Suprapubic skin (tissue), 4 donors: ENCODE data around the gene B9D1. TPM values are rescaled to one million over a fixed set of nuclear protein-coding genes. Genes with fewer than 3 reads are reported as not detected.

Source experiments
- DNase-seq, 2 donors: peaks; one replicate each; pipeline ENCODE4 v3.0.0-alpha.2; 2019; ENCODE audit warnings: low spot score in 2 of 2
- H3K27ac ChIP-seq: fragments of 200-600 bp; sonication (generic); one replicate; pipeline ENCODE4 v1.5.1; 2019
- H3K27me3 ChIP-seq: fragments of 200-600 bp; sonication (generic); one replicate; pipeline ENCODE4 v1.5.1; 2019
- H3K36me3 ChIP-seq: fragments of 200-600 bp; sonication (generic); one replicate; pipeline ENCODE4 v1.5.1; 2019
- H3K4me1 ChIP-seq: fragments of 200-600 bp; sonication (generic); one replicate; pipeline ENCODE4 v1.5.1; 2019
- H3K4me3 ChIP-seq: fragments of 200-600 bp; sonication (generic); one replicate; pipeline ENCODE4 v1.5.1; 2019; ENCODE audit warnings: mild to moderate bottlenecking
- H3K9me3 ChIP-seq: fragments of 200-600 bp; sonication (generic); one replicate; pipeline ENCODE4 v1.5.1; 2019
- CTCF ChIP-seq, 2 donors: fragments of 200-600 bp in 1 of 2; fragments of 450-650 bp in 1 of 2; sonication (generic) in 1 of 2; IDR thresholded peaks; one replicate each; pipeline ENCODE4 v1.5.1; 2016 to 2019; ENCODE audit warnings: antibody characterized with exemption in 2 of 2, mild to moderate bottlenecking in 1 of 2, moderate library complexity in 1 of 2
- EP300 ChIP-seq: sonication (generic); formaldehyde crosslinking; IDR thresholded peaks from one replicate; pipeline ENCODE4 v1.6.1; 2017; ENCODE audit warnings: antibody characterized with exemption
- POLR2A ChIP-seq, 2 donors: fragments of 450-650 bp; IDR thresholded peaks; one replicate each; pipeline ENCODE4 v1.6.1; 2017; ENCODE audit warnings: antibody characterized with exemption in 2 of 2, mild to moderate bottlenecking in 2 of 2, moderate library complexity in 2 of 2
- POLR2AphosphoS5 ChIP-seq, 3 donors: sonication (generic); formaldehyde crosslinking; IDR thresholded peaks; one replicate each; pipeline ENCODE4 v1.6.1; 2017; ENCODE audit warnings: antibody characterized with exemption in 3 of 3
- WGBS: methylation state at CpG from one replicate; pipeline ENCODE4 v1.1.5; 2018; 5-methylcytosine and 5-hydroxymethylcytosine counted together
- total RNA-seq, 4 donors: library from RNA; depleted of rRNA; stranded (reverse); fragments of >200 nt; gene quantifications; one replicate each; pipeline ENCODE4 v1.1.0, GENCODE V29; 2016

Gene B9D1
- total RNA-seq, 4 donors from 2014 or later: 10.7 to 21.7 (median 17.3) TPM

- Histone ChIP-seq H3K27me3 (no peaks in the 10 kb centered on the region), H3K9me3 (no peaks in the 10 kb centered on the region), H3K27ac (peak overlapping the region; percentile 93), H3K4me1 (peaks cover 60% of the 10 kb centered on the region), H3K36me3 (no peaks in the 10 kb centered on the region), H3K4me3 (no peak overlapping the region)
- WGBS: 65% methylated on average over 5 of the region's 5 CpGs
- peak in 1 of 2 donors; percentile 68 for DNase-seq
- no peak for TF ChIP-seq EP300
- TF ChIP-seq CTCF (IDR thresholded peaks at IDR 0.05): no peak
- no peak for TF ChIP-seq POLR2AphosphoS5 (IDR thresholded peaks at IDR 0.05)
- TF ChIP-seq POLR2A (IDR thresholded peaks at IDR 0.05): no peak
Observed at GRCh38 chr17:19388791-19389785, 26.6 kb upstream of the B9D1 start.

- H3K4me3 ChIP-seq: no peak overlapping the region
- peak in 1 of 2 donors; percentile 49 for DNase-seq
- TF ChIP-seq POLR2AphosphoS5 (IDR thresholded peaks at IDR 0.05) (no peak), CTCF (IDR thresholded peaks at IDR 0.05) (no peak), POLR2A (IDR thresholded peaks at IDR 0.05) (no peak), EP300 (no peak)
- H3K4me1 ChIP-seq: peaks cover 67% of the 10 kb centered on the region
- H3K9me3 ChIP-seq: no peaks in the 10 kb centered on the region
- peaks cover 6% of the 10 kb centered on the region for H3K36me3 ChIP-seq
- H3K27ac ChIP-seq: peak overlapping the region; percentile 93
- 100% methylated on average over 2 of the region's 2 CpGs for WGBS
- H3K27me3 ChIP-seq: no peaks in the 10 kb centered on the region
Observed at GRCh38 chr17:19387921-19388521, 25.5 kb upstream of the B9D1 start.

- WGBS: 22% methylated on average over 21 of the region's 22 CpGs
Observed at GRCh38 chr17:19386974-19387920, 24.7 kb upstream of the B9D1 start, which contains the start of gene MFAP4. Gene MFAP4 (minus strand): TSS chr17:19387190. CDS start chr17:19387155, 35 bp downstream.

DNA sequence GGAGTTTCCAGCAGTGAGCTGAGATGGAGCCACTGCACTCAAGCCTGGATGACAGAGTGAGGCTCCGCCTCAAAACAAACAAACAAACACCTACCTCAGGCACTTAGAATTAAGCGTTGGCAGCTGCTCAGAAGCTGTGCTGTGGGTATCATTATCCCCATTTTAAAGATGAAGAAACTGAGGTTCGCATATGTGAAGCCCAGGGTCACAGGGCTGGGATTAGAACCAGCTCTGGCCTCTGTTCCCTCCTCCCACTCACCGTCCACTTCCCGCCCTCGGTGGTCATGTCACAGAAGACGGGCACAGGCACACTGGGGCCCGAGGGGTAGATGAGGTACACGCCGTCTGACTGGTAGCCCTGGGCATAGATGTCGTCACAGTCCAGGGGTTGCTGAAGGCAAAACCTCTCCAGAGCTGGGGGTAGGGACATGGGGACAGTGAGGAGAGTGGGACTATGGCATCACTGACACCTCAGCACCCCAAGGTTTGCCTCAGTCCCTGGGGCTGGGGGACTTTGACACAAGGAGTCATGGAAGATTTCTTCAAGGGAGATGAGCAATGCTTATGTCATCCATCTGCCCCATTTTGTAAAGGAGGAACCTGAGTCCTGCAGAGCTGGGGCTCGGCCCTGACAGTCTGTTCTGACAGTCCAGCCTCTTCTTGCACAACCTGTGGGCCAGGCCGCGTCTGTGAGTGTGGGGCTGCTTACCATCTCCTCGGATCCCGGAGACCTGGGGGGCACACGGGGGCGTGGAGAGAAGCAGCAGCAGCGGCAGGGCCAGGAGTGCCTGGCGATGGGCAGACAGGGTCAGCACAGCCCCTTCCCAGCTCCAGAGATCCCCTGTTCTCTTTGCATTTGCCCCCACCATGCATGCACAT lies 23.8 kb upstream of the B9D1 start:
- Histone ChIP-seq H3K27ac (peak overlapping the region; percentile 93), H3K4me1 (peaks cover 78% of the 10 kb centered on the region)

More at GRCh38 chr17:19386974-19387920, 24.7 kb upstream of the B9D1 start, which contains the start of gene MFAP4:
- peak; percentile 61 for TF ChIP-seq EP300
- no peak for TF ChIP-seq POLR2A (IDR thresholded peaks at IDR 0.05)
- TF ChIP-seq POLR2AphosphoS5 (IDR thresholded peaks at IDR 0.05): no peak
- H3K9me3 ChIP-seq: no peaks in the 10 kb centered on the region
- H3K36me3 ChIP-seq: peaks cover 14% of the 10 kb centered on the region
- peak in 1 of 2 donors; percentile 77 for DNase-seq
- no peaks in the 10 kb centered on the region for H3K27me3 ChIP-seq
- H3K27ac ChIP-seq: peak within 1 kb of the TSS; percentile 93
- peak within 1 kb of the TSS; percentile 26 for H3K4me3 ChIP-seq
- peaks cover 75% of the 10 kb centered on the region for H3K4me1 ChIP-seq

More for the DNA sequence above, 23.8 kb upstream of the B9D1 start:
- Histone ChIP-seq H3K9me3 (no peaks in the 10 kb centered on the region), H3K27me3 (no peaks in the 10 kb centered on the region), H3K36me3 (peaks cover 24% of the 10 kb centered on the region), H3K4me3 (peak overlapping the region; percentile 26)
- DNase-seq: peak; percentile 91 to 92
- 41% methylated on average over 14 of the region's 20 CpGs for WGBS
- TF ChIP-seq CTCF (IDR thresholded peaks at IDR 0.05) (no peak), POLR2AphosphoS5 (IDR thresholded peaks at IDR 0.05) (peak in 2 of 3 donors; percentile 39 to 66)
